HG02884 (cell line): Measurements from ENCODE around the gene CXCL5.

ENCODE experiments used
- ATAC-seq: cut with Tn5 transposase; IDR thresholded peaks from one replicate; pipeline ENCODE4 v1.9.1; 2021; ENCODE audit warnings: mild to moderate bottlenecking, moderate library complexity; ENCODE audit not compliant: unreplicated experiment

CXCL5 gene

DNA sequence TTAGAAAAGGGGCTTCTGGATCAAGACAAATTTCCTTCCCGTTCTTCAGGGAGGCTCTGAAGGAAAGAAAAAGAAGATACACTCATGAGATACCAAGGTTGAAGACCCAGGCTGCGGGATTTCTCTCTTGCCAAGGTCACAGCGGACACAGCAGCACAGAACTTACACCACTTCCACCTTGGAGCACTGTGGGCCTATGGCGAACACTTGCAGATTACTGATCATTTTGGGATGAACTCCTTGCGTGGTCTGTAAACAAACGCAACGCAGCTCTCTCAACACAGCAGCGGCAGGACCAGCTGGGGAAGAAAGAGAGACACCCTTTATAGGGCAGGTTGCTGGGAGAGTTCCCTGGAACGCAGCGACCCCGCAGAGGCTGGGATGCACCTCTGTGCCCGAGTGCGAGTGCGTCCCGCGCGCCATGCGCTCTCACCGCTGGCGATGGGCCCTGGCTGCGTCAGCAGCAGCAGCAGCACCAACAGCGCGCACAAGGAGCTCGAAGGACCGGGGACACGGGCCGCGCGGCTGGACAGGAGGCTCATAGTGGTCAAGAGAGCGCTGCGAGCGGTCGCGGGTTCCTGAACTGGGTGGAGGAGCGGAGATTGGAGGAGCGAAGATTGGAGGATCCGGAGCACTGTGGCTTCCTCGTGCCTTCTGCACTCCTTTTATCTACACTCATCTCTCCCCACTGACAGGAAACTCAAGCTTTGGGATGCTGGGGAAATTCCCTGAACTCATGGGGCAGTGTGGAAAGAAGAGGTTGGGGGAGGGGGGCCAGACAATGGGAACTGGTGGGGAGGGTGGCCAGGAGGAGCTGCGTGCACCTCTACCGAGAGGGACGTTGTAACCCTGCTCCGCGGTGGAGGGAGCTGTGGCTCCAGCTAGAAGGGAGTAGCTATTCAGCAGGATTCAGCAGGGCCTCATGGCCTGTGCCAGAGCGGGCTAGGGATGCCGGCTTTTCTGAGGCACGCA, at the start of gene CXCL5:
Gene CXCL5, minus strand, starts transcription at position 638 of the 972 bp plus-strand sequence. Its CDS starts 96 bp downstream, at position 542.
- no peak for ATAC-seq

DNA sequence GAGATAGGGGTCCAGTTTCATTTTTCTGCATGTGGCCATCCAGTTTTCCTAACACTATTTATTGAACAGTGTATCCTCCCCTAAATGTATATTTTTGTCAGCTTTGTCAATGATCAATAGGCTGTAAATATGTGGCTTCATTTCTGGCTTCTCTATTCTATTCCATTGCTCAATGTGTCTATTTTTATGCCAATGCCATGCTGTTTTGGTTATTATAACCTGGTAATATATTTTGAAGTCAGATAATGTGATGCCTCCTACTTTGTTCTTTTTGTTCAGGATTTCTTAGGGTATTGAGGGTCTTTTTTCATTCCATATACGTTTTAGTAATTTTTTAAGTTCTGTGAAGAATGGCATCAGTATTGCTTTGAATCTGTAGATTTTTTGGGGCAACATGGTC, 48.7 kb upstream of the CXCL5 start:
- no peak for ATAC-seq

DNA sequence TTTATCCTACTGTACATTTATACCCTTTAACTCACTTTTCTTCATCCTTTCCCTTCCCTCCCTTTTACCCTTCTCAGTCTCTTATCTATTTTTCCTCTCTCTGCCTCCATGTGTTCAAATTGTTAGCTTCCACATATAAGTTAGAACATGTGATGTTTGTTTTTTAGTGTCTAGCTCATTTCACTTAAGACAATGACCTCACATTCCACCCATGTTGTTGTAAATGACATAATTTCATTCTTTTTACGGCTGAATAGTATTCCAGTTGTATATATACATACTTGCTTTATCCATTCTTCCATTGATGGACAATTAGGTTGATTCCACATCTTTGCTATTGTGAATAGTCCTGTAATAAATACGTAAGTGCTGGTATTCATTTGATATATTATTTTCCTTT, 47.3 kb upstream of the CXCL5 start:
- no peak for ATAC-seq

DNA sequence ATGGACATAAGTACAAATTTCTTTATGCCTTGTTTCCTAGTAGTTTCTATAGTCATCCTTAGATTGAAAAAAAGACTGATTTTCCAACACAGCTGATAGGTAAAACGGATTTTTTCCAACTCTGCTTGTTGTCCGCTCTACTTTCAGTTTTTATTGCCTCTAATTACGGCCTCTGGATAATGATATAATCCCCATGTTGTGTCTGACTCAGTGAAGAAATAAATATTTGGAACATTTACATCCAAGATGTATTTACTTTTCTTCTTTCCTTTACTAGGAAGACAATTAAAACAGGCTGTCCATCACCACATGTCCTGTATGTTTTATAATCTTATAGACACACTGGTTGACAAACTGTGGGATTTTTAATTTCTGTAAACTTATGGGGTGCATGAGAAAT, 46.8 kb upstream of the CXCL5 start:
- no peak for ATAC-seq

DNA sequence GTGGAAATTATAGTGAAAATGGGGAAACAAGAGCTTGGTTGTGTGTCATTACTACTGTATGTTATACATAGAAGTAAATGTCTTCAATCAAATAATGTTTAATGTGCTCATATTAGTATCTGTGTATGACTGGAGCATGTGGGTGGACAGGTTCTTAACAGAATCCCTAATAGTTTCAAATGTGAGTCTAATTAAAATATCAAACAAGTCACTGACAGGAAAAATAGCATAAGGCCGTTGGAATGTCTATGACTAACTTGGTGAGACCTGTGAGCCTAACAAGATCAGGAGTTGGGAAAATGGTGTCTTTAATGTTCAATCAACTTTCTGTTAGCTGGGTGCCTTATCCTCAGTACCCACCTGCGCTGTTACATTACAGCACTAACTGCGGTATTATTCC, 46.2 kb upstream of the CXCL5 start:
- ATAC-seq, result no peak

DNA sequence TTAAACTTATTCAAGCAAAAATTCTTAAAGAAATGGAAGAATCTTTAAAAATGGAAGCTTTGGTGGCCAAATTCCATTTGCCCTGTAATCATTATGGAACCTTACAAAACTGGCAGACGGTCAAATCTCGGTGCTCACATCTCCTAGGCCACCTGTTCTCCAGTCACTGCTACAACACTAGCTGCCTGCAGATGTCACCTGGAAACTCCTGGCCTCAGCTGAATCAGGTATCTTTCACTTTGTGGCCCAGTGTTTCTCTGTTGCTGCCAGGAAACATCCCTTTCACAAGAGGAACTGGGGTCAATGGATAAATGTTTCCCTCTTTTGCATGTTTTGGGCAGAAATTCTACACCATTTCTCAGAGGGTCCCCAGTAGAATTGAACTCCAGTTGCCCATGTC, 44.2 kb upstream of the CXCL5 start:
- ATAC-seq, result no peak

DNA sequence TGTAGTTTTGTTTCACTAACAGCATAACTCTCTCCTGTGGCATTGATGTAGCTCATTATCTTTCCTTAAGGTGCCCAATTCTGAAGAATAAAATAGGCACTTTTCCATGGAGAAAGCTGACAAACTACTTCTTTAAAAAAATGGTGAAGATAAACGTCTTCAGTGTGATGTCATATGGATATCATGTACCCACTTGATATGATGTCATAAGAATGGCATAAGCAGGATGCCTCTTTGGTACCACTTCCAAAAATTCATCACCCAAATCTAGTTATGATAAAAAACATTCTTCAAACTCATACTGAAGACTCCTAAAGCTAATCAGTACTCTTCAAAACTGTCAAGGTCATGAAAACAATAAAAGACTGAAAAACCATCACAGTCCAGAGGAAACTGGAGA, 42.9 kb upstream of the CXCL5 start:
- ATAC-seq, result no peak

DNA sequence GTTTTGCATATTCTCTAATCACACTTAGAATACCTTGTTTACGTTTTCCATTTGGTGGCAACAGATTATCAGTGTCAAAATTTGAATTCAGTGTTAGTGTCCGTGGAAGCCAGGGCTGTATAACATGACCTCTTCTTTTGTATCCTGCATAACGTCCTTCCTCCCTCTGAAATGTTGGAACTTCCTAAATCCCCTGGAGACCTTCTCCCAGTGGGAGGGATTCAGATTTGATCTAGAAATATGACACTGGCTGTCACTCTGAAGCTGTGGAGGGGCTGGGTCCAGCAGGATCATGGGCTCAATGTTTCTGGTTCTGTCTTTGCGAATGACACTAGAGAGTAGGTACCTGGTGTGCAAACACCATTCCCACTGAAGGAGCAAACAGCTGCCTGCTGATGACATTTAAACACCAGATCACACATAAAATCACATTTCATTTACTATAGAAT, 40.9 kb upstream of the CXCL5 start:
- peak; percentile 9 for ATAC-seq

DNA sequence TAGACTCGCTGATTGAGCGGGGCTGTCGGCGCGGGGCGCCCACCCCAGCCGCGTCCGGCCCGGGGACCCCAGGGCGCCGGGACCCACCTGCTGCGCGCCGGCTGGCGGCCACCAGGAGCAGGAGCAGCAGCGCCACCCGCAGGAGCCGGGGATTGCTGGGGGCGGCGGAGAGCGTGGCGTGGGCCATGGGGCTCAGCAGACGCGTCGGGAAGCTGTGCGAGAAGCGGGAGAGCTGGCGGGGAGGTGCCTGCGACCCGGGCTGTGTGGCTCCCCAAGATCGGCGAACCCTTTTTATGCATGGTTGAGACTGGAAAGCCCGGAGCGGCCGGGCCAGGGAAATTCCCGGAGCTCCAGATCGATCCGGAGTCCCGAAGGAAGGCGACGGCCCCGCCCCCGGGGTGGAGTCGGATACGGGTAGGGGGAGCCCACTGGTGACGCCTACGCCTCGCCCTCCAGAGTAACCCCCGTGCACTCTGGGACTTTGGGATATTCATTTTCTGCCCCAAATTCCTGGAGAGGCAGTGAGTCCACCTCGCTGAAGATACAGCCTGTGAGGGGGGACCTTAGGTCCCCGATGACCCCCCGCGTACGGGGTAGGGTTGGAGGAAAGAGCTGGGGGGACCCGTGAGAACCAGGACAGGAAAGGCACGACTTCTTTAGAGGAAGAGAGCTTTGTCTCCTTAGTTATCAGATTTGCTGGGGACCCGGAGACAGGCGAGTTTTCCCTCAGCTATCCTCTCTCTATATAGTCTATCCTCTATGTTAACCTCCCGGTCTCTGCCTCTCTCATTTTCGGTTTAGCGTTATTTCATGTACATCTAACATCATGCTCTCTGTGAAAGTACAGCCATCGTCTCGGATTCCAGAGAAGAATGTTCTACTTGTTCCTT, 40.2 kb upstream of the CXCL5 start, which contains the start of gene CXCL3:
Gene CXCL3, minus strand, starts transcription at position 265 of the 890 bp plus-strand sequence. Its CDS starts 78 bp downstream, at position 187.
- peak; percentile 52 for ATAC-seq

DNA sequence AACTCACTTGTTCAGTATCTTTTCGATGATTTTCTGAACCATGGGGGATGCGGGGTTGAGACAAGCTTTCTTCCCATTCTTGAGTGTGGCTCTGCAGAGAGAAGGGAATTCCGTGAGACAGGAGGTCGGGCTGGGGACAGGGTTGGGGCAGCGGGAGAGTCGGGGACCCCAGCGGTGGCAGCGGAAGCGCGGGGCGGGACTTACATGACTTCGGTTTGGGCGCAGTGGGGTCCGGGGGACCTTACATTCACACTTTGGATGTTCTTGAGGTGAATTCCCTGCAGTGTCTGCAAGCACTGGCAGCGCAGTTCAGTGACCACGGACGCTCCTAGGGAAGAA, 39.6 kb upstream of the CXCL5 start:
- ATAC-seq, result no peak

DNA sequence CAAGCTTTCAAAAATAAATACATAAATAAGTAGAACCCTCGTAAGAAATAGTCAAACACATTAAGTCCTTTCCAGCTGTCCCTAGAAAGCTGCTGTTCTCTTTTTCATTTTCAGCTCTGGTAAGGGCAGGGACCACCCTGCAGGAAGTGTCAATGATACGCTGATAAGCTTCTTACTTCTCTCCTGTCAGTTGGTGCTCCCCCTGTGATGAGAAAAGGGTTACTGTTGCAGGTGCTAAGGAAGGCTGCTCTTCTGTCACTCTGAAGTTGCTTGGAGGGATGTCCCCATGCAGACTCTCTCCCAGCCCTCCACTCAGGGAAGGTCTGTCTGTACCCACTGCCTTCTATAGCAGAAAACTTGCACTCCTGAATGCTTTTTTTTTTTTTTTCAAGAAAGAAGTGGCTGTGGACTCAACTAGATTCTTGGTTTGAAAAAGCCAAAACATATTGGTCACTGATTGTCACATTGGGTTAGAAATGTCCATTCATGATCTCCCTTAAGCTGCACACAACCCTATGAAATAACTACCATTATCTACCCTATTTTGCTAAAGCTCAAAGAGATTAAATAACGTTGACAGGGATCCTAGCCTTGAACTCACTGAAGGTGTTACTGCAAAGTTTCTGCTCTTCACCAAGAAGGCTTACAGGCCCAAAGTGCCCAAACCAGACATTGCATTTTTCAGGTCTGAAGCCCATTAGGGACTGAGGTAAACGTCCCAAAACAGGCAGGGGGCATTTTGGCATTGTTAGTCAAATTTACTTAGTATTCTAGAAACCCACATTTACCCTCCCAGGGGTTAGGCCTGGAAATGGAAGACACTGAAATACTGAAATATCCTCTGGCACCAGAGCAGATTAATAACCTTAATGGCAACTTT, 38.8 kb upstream of the CXCL5 start:
- ATAC-seq, result no peak

DNA sequence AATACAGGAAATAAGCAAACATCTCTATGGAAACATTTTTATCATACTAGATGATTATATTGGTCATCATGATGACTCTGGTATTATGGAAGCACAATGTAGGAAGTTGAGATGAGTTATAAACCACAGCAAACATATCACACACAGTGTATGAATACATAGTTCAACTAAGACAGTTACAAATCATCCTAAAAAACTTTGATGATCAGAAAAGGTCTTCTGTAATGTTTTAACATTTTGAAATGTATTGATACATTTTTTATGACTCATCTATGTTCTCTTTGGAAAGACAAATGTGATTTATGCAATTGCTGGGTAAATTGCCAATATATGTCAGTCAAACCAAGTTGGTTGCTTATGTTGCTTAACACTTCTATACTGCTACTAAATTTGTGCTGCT, 35.3 kb upstream of the CXCL5 start:
- no peak for ATAC-seq

DNA sequence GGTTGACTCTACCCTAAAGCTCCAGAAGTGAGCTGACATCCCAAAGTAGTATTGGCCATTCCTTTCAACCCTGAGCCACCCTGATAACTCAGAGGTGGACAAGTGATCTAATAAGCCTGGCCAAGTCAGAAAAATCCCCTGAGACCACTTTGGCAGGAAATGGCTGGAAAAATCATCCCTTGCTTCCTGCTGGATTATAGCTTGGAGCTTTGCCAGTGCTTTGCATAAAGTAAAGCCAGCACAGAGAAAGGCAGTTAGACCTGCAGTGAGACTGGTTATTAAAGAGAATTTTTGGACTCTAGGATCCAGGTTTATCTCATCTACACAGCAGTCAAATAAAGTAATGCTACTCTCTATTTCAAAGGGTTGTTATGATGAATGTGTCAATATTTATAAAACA, 33.6 kb upstream of the CXCL5 start:
- no peak for ATAC-seq

DNA sequence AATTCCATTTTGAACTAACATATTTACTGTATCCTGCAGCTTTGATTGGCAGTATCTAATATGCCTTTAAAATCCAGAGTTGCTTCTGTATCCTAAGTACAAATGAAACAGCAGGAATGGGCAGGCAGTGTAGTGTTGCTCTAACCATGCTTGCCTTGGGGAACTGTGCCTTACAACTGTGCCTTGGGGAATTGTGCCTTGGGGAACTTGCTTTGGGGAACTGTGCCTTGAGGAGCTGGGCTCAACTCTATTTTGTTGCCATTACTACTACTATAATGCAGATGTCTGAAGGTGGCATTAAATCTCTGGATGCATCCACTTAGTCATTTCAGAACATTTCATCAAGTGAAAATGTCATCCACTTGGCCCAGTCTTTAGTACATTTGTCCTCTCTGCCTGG, 33.1 kb upstream of the CXCL5 start:
- no peak for ATAC-seq

DNA sequence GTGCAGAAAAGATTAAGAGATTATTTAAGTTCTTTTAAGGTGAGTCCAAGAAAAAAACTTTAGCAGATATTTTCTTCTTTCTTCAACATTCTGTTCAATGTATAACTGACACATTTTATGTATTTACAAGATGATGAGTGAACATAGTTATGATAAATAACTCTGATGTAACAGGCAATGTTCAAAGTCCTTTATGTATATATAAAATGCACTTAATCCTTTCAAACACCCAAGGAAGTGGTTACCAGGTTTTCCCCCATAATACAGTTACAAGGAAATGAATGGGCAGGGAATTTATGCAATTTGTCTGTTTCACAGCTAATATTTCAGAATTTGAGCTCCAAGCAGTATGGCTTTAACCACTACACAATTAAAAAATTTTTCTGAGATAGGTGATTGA, 31.8 kb upstream of the CXCL5 start:
- no peak for ATAC-seq

DNA sequence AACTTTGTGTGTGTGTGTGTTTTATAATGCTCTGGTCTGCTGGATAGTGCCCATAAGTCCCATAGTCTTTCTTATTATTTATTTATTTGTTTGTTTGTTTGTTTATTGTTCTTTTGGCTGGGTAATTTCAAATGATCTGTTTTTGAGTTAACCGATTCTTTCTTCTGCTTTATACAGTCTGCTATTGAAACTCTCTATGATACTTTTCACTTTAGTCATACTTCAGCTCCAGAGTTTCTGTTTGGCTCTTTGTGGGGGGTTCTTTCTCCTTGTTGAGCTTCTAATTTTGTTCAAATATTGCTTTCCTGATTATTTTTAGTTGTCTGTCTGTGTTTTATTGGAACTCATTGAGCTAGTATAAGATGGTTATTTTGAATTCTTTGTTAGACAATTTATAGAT, 30.0 kb upstream of the CXCL5 start:
- ATAC-seq, result no peak

DNA sequence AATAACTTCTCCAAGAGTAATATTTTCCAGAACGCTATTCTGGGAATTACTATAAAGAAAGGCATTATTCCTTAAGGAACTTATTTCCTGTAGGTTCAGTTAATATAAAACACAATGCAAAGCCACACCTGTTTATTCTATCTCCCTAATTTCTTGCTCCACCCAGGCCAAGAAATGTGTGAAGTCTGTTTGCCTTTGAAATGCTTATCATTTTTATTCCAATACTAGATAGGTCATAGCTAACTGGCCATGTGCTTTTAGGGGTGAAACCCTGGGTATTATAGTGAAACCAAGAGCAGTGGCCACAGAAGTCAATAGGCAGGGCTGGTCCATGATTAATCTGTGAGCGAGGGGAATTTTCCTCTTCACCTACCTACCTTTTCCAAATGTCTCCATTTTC, 25.2 kb upstream of the CXCL5 start:
- ATAC-seq, result no peak

DNA sequence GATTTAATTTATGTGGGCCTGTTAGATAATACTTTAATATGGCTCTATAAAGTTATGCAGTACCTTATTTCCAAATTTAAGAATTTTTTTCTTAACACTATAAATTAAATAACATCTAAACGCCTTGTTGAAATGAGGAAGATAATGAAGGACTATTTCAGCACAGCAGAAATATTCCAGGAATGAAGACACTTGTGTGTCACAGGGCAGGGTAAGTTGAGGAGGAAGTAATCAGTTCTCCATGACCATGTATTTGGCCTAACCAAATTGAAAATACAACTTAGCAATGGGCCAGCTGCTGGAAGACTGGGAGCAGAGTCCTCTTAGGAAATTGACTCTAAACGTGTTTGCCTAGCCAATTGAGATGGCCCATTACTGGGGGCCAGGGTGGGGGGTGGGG, 23.1 kb upstream of the CXCL5 start:
- no peak for ATAC-seq

DNA sequence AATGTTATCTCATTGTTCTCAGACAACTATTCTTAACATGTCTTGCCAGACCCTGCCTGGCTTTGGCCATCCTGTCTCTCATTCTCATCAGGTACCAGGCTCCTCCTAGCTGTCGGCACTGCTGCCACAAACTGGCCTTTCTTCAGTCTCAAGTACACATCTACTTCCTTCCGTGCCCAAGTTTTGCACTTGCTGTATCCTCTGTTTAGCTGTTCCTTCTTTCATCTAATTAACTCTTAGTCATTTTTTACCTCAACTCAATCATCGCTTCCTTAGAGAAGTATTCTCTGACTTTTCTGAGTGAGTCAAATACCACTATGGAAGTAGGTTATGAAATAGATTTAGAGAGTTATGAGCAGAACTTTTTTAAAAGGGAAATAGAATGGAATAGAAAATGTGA, 20.3 kb upstream of the CXCL5 start:
- no peak for ATAC-seq

DNA sequence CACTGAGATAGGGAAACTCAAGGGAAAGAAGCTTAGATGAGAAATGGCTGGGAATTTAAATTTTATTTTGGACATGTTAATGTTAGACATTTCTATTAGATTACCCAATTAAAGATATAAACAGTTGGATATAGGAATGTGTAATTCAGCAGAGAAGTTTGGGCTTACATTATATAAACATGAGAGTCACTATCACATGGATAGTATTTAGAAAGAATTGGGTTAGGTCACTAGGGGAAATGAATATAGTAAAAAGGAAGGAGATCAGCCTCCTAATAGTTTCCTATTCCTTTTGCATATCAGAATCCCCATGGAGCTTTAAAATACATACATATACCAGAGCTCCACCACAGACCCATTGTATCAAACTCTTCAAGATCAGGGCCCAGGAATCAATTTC, 19.6 kb upstream of the CXCL5 start:
- no peak for ATAC-seq

DNA sequence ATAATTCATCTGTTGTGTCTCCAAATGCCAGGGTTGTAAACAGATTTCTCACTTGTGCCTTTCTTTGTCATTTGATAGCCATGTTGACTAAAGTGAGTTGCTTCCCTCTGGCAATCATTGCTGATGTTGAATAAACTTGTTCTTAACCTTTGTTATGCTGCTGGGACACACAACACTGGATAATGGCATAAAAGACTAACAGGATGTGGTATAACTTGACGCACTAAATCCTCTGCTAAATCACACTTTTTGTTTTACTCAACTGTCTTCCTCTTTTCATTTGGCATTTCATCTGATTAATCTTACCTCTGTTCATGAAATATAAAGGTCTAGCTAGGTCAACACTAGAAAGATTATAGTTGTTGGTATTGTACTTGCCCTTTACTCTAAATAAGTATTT, 17.6 kb upstream of the CXCL5 start:
- no peak for ATAC-seq
